SK-MEL-5 (cell line): ENCODE results near the gene SEC14L1. TPM values are rescaled to one million over a fixed set of nuclear protein-coding genes. Genes with fewer than 3 reads are reported as not detected.
A peak's percentile ranks its signal among the peaks of the same experiment; 100 is the strongest.
"Not testable (repeated sequence)": the region's sequence is repeated elsewhere in the genome, so short reads cannot be mapped to it uniquely, and the experiment has no call there.

Experiments used
- DNase-seq: peaks from one replicate; pipeline ENCODE4 v3.0.0-alpha.2; 2016; ENCODE audit warnings: low read depth, low spot score
- in situ Hi-C: cut with HindIII; loops from 2 replicates; pipeline ENCODE4 v1.10.0; 2016; ENCODE audit warnings: low sequenced_read_pairs, high pct_unique_total_duplicates, low pct_unique_long_range_greater_than_20kb
- total RNA-seq: library from RNA; depleted of rRNA; stranded (reverse); fragments of >200 nt; shearing (Covaris generic); gene quantifications from 2 replicates; pipeline ENCODE4 v1.2.3, GENCODE V29; 2014

SEC14L1 gene
- total RNA-seq, 1 experiment from 2014 or later = 85.3 TPM

GRCh38 chr17:77111165-77111933 lies 29.4 kb upstream of the SEC14L1 start:
- in situ Hi-C loops, DNase-seq: not testable (repeated sequence)

- in situ Hi-C loops = no loop called here
- DNase-seq = peak; percentile 79
Observed at GRCh38 chr17:77111934-77112296, 28.9 kb upstream of the SEC14L1 start.

GRCh38 chr17:77115510-77115909 lies 25.3 kb upstream of the SEC14L1 start:
- DNase-seq = no peak
- in situ Hi-C loops = no loop called here

- DNase-seq = no peak
- in situ Hi-C loops = no loop called here
Observed at GRCh38 chr17:77115947-77116346, 24.8 kb upstream of the SEC14L1 start.

- in situ Hi-C loops = no loop called here
- no peak for DNase-seq
Observed at GRCh38 chr17:77116371-77116860, 24.4 kb upstream of the SEC14L1 start.

GRCh38 chr17:77117415-77117814 lies 23.4 kb upstream of the SEC14L1 start:
- in situ Hi-C loops = no loop called here
- no peak for DNase-seq

GRCh38 chr17:77118251-77118928 lies 22.4 kb upstream of the SEC14L1 start:
- no peak for DNase-seq
- in situ Hi-C loops = no loop called here

- in situ Hi-C loops = no loop called here
- DNase-seq = no peak
Observed at GRCh38 chr17:77119668-77120301, 21.0 kb upstream of the SEC14L1 start.

- no peak for DNase-seq
- in situ Hi-C loops = no loop called here
Observed at GRCh38 chr17:77120868-77121267, 19.9 kb upstream of the SEC14L1 start.

GRCh38 chr17:77124192-77124889 lies 16.4 kb upstream of the SEC14L1 start:
- no peak for DNase-seq
- in situ Hi-C loops = no loop called here

- DNase-seq = peak; percentile 84
- in situ Hi-C loops = no loop called here
Observed at GRCh38 chr17:77125432-77125901, 15.3 kb upstream of the SEC14L1 start.

GRCh38 chr17:77126519-77126918 lies 14.2 kb upstream of the SEC14L1 start:
- peak; percentile 67 for DNase-seq
- in situ Hi-C loops = no loop called here

GRCh38 chr17:77127735-77128361 lies 12.9 kb upstream of the SEC14L1 start:
- in situ Hi-C loops = no loop called here
- DNase-seq = no peak

- in situ Hi-C loops = no loop called here
Observed at GRCh38 chr17:77128896-77129567, 11.7 kb upstream of the SEC14L1 start.

GRCh38 chr17:77129568-77130301 lies 11.0 kb upstream of the SEC14L1 start:
- no peak for DNase-seq
- in situ Hi-C loops = no loop called here

More at GRCh38 chr17:77128896-77129567, 11.7 kb upstream of the SEC14L1 start:
- no peak for DNase-seq

- no peak for DNase-seq
- in situ Hi-C loops = no loop called here
Observed at GRCh38 chr17:77130525-77130924, 10.2 kb upstream of the SEC14L1 start.
